PC-3 (cell line): ENCODE results near the gene ZBTB11.

ENCODE experiments used
- CTCF ChIP-seq: fragments of 300-600 bp; sonication (generic); conservative IDR thresholded peaks from 2 replicates; pipeline ENCODE4 v1.5.1; 2017; ENCODE audit warnings: antibody characterized with exemption, low read depth, mild to moderate bottlenecking, low read length
- EZH2 ChIP-seq: fragments of 300-600 bp; sonication (generic); IDR thresholded peaks from one replicate; pipeline ENCODE4 v1.6.1; 2017; ENCODE audit warnings: antibody characterized with exemption, mild to moderate bottlenecking, low read length; ENCODE audit not compliant: unreplicated experiment
- EZH2phosphoT487 ChIP-seq: fragments of 300-600 bp; sonication (generic); IDR thresholded peaks from 2 replicates; pipeline ENCODE4 v1.6.1; 2018; ENCODE audit warnings: mild to moderate bottlenecking, antibody characterized with exemption, low read length, borderline replicate concordance

- TF ChIP-seq EZH2 (no peak), CTCF (no peak), EZH2phosphoT487 (no peak)
Measured at GRCh38 chr3:101674518-101674917, 2.4 kb downstream of the ZBTB11 start.
